Activated B cell treated with CpG ODN at 0.5 μM for 24 hours (primary cell): ENCODE measurements around the gene CTBP2. TPM values are rescaled to one million over a fixed set of nuclear protein-coding genes. Genes with fewer than 3 reads are reported as not detected.

Source experiments
- ATAC-seq: fragments of 200-7000 bp; cut with Tn5 transposase; one replicate; pipeline ENCODE4 v1.10.0; 2021; ENCODE audit warnings: low read depth, mild to moderate bottlenecking, moderate library complexity
- CTCF ChIA-PET: fragments of 350-600 bp; sonication (Branson Sonifier 250); formaldehyde crosslinking; loops from one replicate; lab custom pipeline; 2021; ENCODE audit warnings: antibody characterized with exemption; lab: Charles Lee
- POLR2A ChIA-PET: fragments of 350-600 bp; sonication (Branson Sonifier 250); formaldehyde crosslinking; loops from one replicate; lab custom pipeline; 2021; ENCODE audit warnings: antibody characterized with exemption; lab: Charles Lee
- DNase-seq: peaks from one replicate; pipeline ENCODE4 v3.0.0; 2022
- H3K27ac Mint-ChIP-seq: one replicate; pipeline ENCODE4 v1.8.0; 2020; ENCODE audit warnings: mixed read lengths
- H3K27me3 Mint-ChIP-seq: one replicate; pipeline ENCODE4 v1.8.0; 2021; ENCODE audit warnings: mixed read lengths
- H3K36me3 Mint-ChIP-seq: one replicate; pipeline ENCODE4 v1.8.0; 2021; ENCODE audit warnings: low read depth, mixed read lengths
- H3K4me1 Mint-ChIP-seq: one replicate; pipeline ENCODE4 v1.8.0; 2021; ENCODE audit warnings: mixed read lengths
- H3K4me3 Mint-ChIP-seq: one replicate; pipeline ENCODE4 v1.8.0; 2020; ENCODE audit warnings: mild to moderate bottlenecking, mixed read lengths
- H3K9me3 Mint-ChIP-seq: one replicate; pipeline ENCODE4 v1.8.0; 2020; ENCODE audit warnings: mixed read lengths
- CTCF ChIP-seq: fragments of 200-600 bp; IDR thresholded peaks from one replicate; pipeline ENCODE4 v1.8.0; 2022; ENCODE audit warnings: antibody characterized with exemption, mild to moderate bottlenecking
- intact Hi-C: fragments of 100-400 bp; cut with micrococcal nuclease; formaldehyde crosslinking; loops from one replicate; pipeline ENCODE4 v1.15.1; 2024
- total RNA-seq: library from RNA; stranded (reverse); gene quantifications from 2 replicates; pipeline ENCODE4 v1.2.3, GENCODE V29; 2022

Gene CTBP2
- total RNA-seq, 1 donor from 2014 or later = 0.42 TPM

- POLR2A ChIA-PET = no interaction called here
- H3K4me1 Mint-ChIP-seq = no peaks in the 10 kb centered on the region
- H3K27me3 Mint-ChIP-seq = peaks cover 13% of the 10 kb centered on the region
- no peak for TF ChIP-seq CTCF
- peaks cover 3% of the 10 kb centered on the region for H3K9me3 Mint-ChIP-seq
- CTCF ChIA-PET = no interaction called here
- no peak overlapping the region for H3K27ac Mint-ChIP-seq
- DNase-seq (no peak), ATAC-seq (no peak)
- H3K4me3 Mint-ChIP-seq = no peak overlapping the region
- H3K36me3 Mint-ChIP-seq = no peaks in the 10 kb centered on the region
- intact Hi-C loops = no loop called here
These were observed 26.5 kb downstream of the CTBP2 start for GRCh38 chr10:125133696-125134482.

- CTCF ChIA-PET = no interaction called here
- no peaks in the 10 kb centered on the region for H3K4me1 Mint-ChIP-seq
- intact Hi-C loops = no loop called here
- ATAC-seq (no peak), DNase-seq (no peak)
- POLR2A ChIA-PET = no interaction called here
- TF ChIP-seq CTCF = no peak
- no peaks in the 10 kb centered on the region for H3K36me3 Mint-ChIP-seq
- peaks cover 3% of the 10 kb centered on the region for H3K9me3 Mint-ChIP-seq
- H3K27ac Mint-ChIP-seq = no peak overlapping the region
- no peak overlapping the region for H3K4me3 Mint-ChIP-seq
- peaks cover 12% of the 10 kb centered on the region for H3K27me3 Mint-ChIP-seq
These were observed 28.0 kb downstream of the CTBP2 start for GRCh38 chr10:125132344-125132743.

- no peaks in the 10 kb centered on the region for H3K4me1 Mint-ChIP-seq
- no peak overlapping the region for H3K4me3 Mint-ChIP-seq
- ATAC-seq (no peak), DNase-seq (no peak)
- ChIA-PET POLR2A (no interaction called here), CTCF (no interaction called here)
- no peak overlapping the region for H3K27ac Mint-ChIP-seq
- intact Hi-C loops = no loop called here
- H3K36me3 Mint-ChIP-seq = no peaks in the 10 kb centered on the region
- TF ChIP-seq CTCF = no peak
- H3K27me3 Mint-ChIP-seq = peaks cover 12% of the 10 kb centered on the region
- peaks cover 3% of the 10 kb centered on the region for H3K9me3 Mint-ChIP-seq
These were observed 29.4 kb downstream of the CTBP2 start for GRCh38 chr10:125130916-125131315.

GRCh38 chr10:125130260-125130659 is 30.1 kb downstream of the CTBP2 start:
- H3K9me3 Mint-ChIP-seq = peaks cover 3% of the 10 kb centered on the region
- ChIA-PET POLR2A (no interaction called here), CTCF (no interaction called here)
- H3K36me3 Mint-ChIP-seq = no peaks in the 10 kb centered on the region
- no peak overlapping the region for H3K4me3 Mint-ChIP-seq
- no peak for DNase-seq
- TF ChIP-seq CTCF = no peak
- no peak overlapping the region for H3K27ac Mint-ChIP-seq
- H3K4me1 Mint-ChIP-seq = no peaks in the 10 kb centered on the region
- ATAC-seq = no peak
- H3K27me3 Mint-ChIP-seq = peaks cover 10% of the 10 kb centered on the region
- intact Hi-C loops = no loop called here

- H3K4me1 Mint-ChIP-seq = no peaks in the 10 kb centered on the region
- ATAC-seq (no peak), DNase-seq (no peak)
- H3K27me3 Mint-ChIP-seq = peaks cover 10% of the 10 kb centered on the region
- TF ChIP-seq CTCF = no peak
- ChIA-PET POLR2A (no interaction called here), CTCF (no interaction called here)
- H3K36me3 Mint-ChIP-seq = no peaks in the 10 kb centered on the region
- peaks cover 3% of the 10 kb centered on the region for H3K9me3 Mint-ChIP-seq
- no peak overlapping the region for H3K4me3 Mint-ChIP-seq
- intact Hi-C loops = no loop called here
- no peak overlapping the region for H3K27ac Mint-ChIP-seq
These were observed 31.3 kb downstream of the CTBP2 start for GRCh38 chr10:125129076-125129458.
